Hepatocyte (in vitro differentiated cells): ENCODE measurements around the gene CNOT8. TPM values are rescaled to one million over a fixed set of nuclear protein-coding genes. Genes with fewer than 3 reads are reported as not detected.
"Not testable (repeated sequence)": the region's sequence is repeated elsewhere in the genome, so short reads cannot be mapped to it uniquely, and the experiment has no call there.

ENCODE experiments used
- DNase-seq: peaks from one replicate; pipeline ENCODE4 v3.0.0-alpha.2; 2016; ENCODE audit warnings: low spot score
- H2AFZ ChIP-seq: fragments of 200-600 bp; sonication (generic); 2 replicates; pipeline ENCODE4 v1.6.0; 2016; ENCODE audit warnings: antibody characterized with exemption, mild to moderate bottlenecking
- H3K27ac ChIP-seq: fragments of 200-600 bp; sonication (generic); 2 replicates; pipeline ENCODE4 v1.5.1; 2016; ENCODE audit warnings: mild to moderate bottlenecking
- H3K27me3 ChIP-seq: fragments of 200-600 bp; sonication (generic); 2 replicates; pipeline ENCODE4 v1.6.1; 2016
- H3K36me3 ChIP-seq: fragments of 200-600 bp; sonication (generic); replicated peaks from 2 replicates; pipeline ENCODE4 v1.5.1; 2016; ENCODE audit warnings: low read depth; ENCODE audit not compliant: insufficient read depth
- H3K4me1 ChIP-seq: fragments of 200-600 bp; sonication (generic); 2 replicates; pipeline ENCODE4 v1.5.1; 2016; ENCODE audit warnings: mild to moderate bottlenecking, moderate library complexity; ENCODE audit not compliant: insufficient read depth
- H3K4me2 ChIP-seq: fragments of 200-600 bp; sonication (generic); 2 replicates; pipeline ENCODE4 v1.6.0; 2016
- H3K4me3 ChIP-seq: fragments of 200-600 bp; sonication (generic); 2 replicates; pipeline ENCODE4 v1.5.1; 2016; ENCODE audit warnings: mild to moderate bottlenecking
- H3K79me2 ChIP-seq: fragments of 200-600 bp; sonication (generic); 2 replicates; pipeline ENCODE4 v1.6.0; 2017; ENCODE audit warnings: mild to moderate bottlenecking
- H3K9me2 ChIP-seq: fragments of 200-600 bp; sonication (generic); replicated peaks from 2 replicates; pipeline ENCODE4 v1.6.0; 2017; ENCODE audit warnings: mild to moderate bottlenecking; ENCODE audit not compliant: insufficient read depth
- H3K9me3 ChIP-seq: fragments of 200-600 bp; sonication (generic); 2 replicates; pipeline ENCODE4 v1.5.1; 2016; ENCODE audit warnings: low read depth, mild to moderate bottlenecking
- H4K20me1 ChIP-seq: fragments of 200-600 bp; sonication (generic); 2 replicates; pipeline ENCODE4 v1.6.0; 2016; ENCODE audit warnings: mild to moderate bottlenecking; ENCODE audit not compliant: insufficient read depth, poor library complexity, severe bottlenecking
- EZH2 ChIP-seq: fragments of 200-600 bp; sonication (generic); IDR thresholded peaks from 2 replicates; pipeline ENCODE4 v1.6.1; 2016; ENCODE audit warnings: antibody characterized with exemption, mild to moderate bottlenecking, borderline replicate concordance
- EZH2phosphoT487 ChIP-seq: fragments of 200-600 bp; sonication (generic); IDR thresholded peaks from one replicate; pipeline ENCODE4 v1.6.1; 2018; ENCODE audit warnings: antibody characterized with exemption, mild to moderate bottlenecking, low read depth, moderate library complexity; ENCODE audit not compliant: unreplicated experiment, severe bottlenecking
- WGBS: methylation state at CpG from one replicate; pipeline ENCODE4 v1.1.6; 2016; ENCODE audit warnings: low lambda C conversion rate; ENCODE audit errors: missing lambda C conversion rate; 5-methylcytosine and 5-hydroxymethylcytosine counted together
- polyA plus RNA-seq: library from polyadenylated mRNA; unstranded; fragments of >200 nt; fragmentation: Nextera tagmentation; extraction: Ambion mirVana; gene quantifications from 2 replicates; pipeline ENCODE4 v1.2.1, GENCODE V29; 2016
- total RNA-seq: library from RNA; depleted of rRNA; stranded (reverse); fragments of >200 nt; gene quantifications from 2 replicates; pipeline ENCODE4 v1.2.3, GENCODE V29; 2014
- TF ChIP-seq, protein P1 (sequence below): fragments of 200-600 bp; sonication (generic); IDR thresholded peaks from 2 replicates; pipeline ENCODE4 v1.5.1; 2016; ENCODE audit warnings: antibody characterized with exemption, mild to moderate bottlenecking; ENCODE audit not compliant: poor library complexity

CNOT8 gene
- total and polyA plus RNA-seq, 2 experiments from 2014 or later, result 46.7 to 63.9 TPM

DNA sequence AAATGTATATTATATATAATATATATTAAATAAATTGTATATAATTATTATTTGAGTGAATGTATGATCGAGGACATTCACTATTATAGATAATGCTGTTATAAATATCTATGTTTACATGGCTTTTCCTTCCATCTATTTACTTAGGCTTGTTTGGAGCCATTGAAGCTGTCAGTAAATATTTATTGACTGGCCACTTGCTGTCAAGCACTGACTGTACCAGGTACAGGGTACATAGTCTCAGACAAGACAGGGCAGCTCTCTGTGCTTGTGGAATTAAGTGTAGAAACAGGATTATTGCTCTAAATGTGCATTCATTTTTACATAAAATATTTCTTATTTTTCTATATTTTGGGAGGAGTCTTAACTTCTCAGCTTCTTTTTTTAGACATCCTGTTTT is 24.4 kb upstream of the CNOT8 start:
- no peak overlapping the region for H2AFZ ChIP-seq
- H3K9me3 ChIP-seq, result no peaks in the 10 kb centered on the region
- TF ChIP-seq, protein P1, sequence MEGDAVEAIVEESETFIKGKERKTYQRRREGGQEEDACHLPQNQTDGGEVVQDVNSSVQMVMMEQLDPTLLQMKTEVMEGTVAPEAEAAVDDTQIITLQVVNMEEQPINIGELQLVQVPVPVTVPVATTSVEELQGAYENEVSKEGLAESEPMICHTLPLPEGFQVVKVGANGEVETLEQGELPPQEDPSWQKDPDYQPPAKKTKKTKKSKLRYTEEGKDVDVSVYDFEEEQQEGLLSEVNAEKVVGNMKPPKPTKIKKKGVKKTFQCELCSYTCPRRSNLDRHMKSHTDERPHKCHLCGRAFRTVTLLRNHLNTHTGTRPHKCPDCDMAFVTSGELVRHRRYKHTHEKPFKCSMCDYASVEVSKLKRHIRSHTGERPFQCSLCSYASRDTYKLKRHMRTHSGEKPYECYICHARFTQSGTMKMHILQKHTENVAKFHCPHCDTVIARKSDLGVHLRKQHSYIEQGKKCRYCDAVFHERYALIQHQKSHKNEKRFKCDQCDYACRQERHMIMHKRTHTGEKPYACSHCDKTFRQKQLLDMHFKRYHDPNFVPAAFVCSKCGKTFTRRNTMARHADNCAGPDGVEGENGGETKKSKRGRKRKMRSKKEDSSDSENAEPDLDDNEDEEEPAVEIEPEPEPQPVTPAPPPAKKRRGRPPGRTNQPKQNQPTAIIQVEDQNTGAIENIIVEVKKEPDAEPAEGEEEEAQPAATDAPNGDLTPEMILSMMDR, result no peak
- no peak for TF ChIP-seq EZH2phosphoT487
- no peak for TF ChIP-seq EZH2
- no peak for DNase-seq
- H3K27ac ChIP-seq, result peak overlapping the region; percentile 83
- H4K20me1 ChIP-seq, result no peaks in the 10 kb centered on the region
- H3K9me2 ChIP-seq, result no peaks in the 10 kb centered on the region
- no peaks in the 10 kb centered on the region for H3K27me3 ChIP-seq
- peaks cover 2% of the 10 kb centered on the region for H3K79me2 ChIP-seq
- H3K4me2 ChIP-seq, result peak overlapping the region; percentile 56
- WGBS, result 88% methylated on average over 1 of the region's 1 CpG
- peaks cover 21% of the 10 kb centered on the region for H3K4me1 ChIP-seq
- no peaks in the 10 kb centered on the region for H3K36me3 ChIP-seq
- H3K4me3 ChIP-seq, result no peak overlapping the region

DNA sequence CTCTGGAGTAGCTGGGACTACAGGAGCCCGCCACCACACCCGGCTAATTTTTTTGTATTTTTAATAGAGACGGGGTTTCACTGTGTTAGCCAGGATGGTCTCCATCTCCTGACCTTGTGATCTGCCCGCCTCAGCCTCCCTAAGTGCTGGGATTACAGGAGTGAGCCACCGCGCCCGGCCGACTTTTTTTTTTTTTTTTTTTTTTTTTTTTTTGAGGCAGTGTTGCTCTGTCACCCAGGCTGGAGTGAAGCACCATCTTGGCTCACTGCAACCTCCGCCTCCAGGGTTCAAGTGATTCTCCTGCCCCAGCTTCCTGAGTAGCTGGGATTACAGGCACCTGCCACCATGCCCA is 22.8 kb upstream of the CNOT8 start:
- Histone ChIP-seq H3K4me1 (peaks cover 21% of the 10 kb centered on the region), H3K27ac (peak overlapping the region; percentile 83)
- WGBS, result 93% methylated on average over 4 of the region's 9 CpGs
- not testable (repeated sequence) for H2AFZ ChIP-seq, H3K36me3 ChIP-seq, H3K27me3 ChIP-seq, H3K9me3 ChIP-seq, H4K20me1 ChIP-seq, H3K4me3 ChIP-seq, DNase-seq, H3K9me2 ChIP-seq, H3K4me2 ChIP-seq, H3K79me2 ChIP-seq

DNA sequence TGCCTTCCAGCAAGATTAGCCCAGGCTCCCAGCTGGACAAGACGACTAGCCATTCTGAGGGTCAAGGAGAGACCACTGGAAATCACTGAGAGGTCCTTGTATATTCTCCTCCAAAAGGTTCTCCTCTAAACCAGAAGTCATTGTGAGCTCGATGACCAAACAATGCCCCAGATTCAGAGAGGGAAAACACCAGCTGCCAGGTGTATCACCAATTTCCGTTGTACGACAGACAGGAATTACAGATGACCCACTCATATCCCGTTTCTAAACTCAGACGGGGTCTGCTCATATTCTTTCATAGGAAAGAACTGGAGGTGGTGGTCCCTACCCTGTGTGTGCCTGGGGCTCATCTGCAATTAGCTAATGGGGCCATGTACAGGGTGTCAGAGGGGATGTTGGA is 22.2 kb upstream of the CNOT8 start:
- no peaks in the 10 kb centered on the region for H3K36me3 ChIP-seq
- no peaks in the 10 kb centered on the region for H3K9me3 ChIP-seq
- H3K9me2 ChIP-seq, result no peaks in the 10 kb centered on the region
- no peak overlapping the region for H2AFZ ChIP-seq
- H3K4me2 ChIP-seq, result no peak overlapping the region
- peaks cover 2% of the 10 kb centered on the region for H3K79me2 ChIP-seq
- H3K4me1 ChIP-seq, result peaks cover 21% of the 10 kb centered on the region
- peak overlapping the region; percentile 83 for H3K27ac ChIP-seq
- TF ChIP-seq, protein P1, result no peak
- TF ChIP-seq EZH2, result no peak
- no peak for TF ChIP-seq EZH2phosphoT487
- no peak for DNase-seq
- 93% methylated on average over 6 of the region's 6 CpGs for WGBS
- H4K20me1 ChIP-seq, result no peaks in the 10 kb centered on the region
- H3K4me3 ChIP-seq, result no peak overlapping the region
- H3K27me3 ChIP-seq, result no peaks in the 10 kb centered on the region

DNA sequence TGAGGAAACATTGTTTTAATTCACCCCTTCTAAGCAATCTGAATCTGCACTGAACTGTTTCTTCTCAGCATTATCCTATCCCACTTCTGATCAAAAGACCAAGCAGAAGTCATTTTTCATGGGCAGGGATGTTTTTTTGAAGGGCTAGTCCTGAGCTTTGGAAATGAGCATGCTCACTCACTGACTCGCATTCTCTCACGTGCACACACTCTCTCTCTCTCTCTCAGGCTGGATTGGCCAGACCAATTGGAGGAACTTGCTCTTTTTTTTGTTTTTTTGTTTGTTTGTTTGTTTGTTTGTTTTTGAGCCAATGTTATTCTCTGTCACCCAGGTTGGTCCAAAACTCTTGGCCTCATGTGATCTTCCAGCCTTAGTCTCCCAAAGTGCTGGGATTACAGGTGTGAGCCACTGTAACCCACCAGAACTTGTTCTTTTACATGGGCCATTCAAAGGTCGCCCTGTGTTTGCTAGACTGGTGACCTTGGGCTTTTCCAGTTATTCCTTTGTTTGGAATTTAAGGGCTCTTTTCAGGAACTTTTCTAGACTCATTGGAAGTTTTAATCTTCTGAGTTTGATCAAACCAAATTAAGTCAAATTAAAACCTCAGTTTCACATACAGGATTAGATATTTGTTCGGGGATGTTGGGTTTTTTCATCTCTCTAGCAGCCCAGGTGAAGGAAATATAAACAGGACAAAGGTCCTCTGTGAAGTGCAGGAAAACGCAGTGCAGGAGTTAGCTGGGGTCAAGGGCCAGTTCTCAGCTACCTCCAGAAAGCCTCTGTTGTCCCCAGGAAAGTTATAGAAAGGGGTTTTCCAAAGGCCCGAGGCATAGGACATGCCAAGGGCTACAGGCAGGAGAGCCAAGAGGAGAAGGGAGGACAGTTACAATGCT is 21.2 kb upstream of the CNOT8 start:
- H3K9me2 ChIP-seq, result no peaks in the 10 kb centered on the region
- H3K36me3 ChIP-seq, result no peaks in the 10 kb centered on the region
- no peaks in the 10 kb centered on the region for H4K20me1 ChIP-seq
- H2AFZ ChIP-seq, result no peak overlapping the region
- H3K4me1 ChIP-seq, result peaks cover 21% of the 10 kb centered on the region
- H3K27ac ChIP-seq, result peak overlapping the region; percentile 72
- peaks cover 2% of the 10 kb centered on the region for H3K79me2 ChIP-seq
- H3K9me3 ChIP-seq, result no peaks in the 10 kb centered on the region
- H3K4me3 ChIP-seq, result no peak overlapping the region
- TF ChIP-seq EZH2 (no peak), EZH2phosphoT487 (no peak)
- TF ChIP-seq, protein P1, result no peak
- H3K4me2 ChIP-seq, result peak overlapping the region; percentile 29
- H3K27me3 ChIP-seq, result no peaks in the 10 kb centered on the region
- 59% methylated on average over 6 of the region's 6 CpGs for WGBS
- no peak for DNase-seq
